Ovary (tissue), 9 donors: Measurements from ENCODE around the gene MATK. TPM values are rescaled to one million over a fixed set of nuclear protein-coding genes. Genes with fewer than 3 reads are reported as not detected.
"Not testable (repeated sequence)": the region's sequence is repeated elsewhere in the genome, so short reads cannot be mapped to it uniquely, and the experiment has no call there.

ENCODE experiments used
- DNase-seq, 5 donors: peaks; one replicate each; pipeline ENCODE4 v3.0.0-alpha.2; 2019 to 2020
- H3K27ac ChIP-seq, 2 donors: fragments of 200-600 bp; one replicate each; pipeline versions ENCODE4 v1.5.1 to v1.8.0; 2019 to 2022
- H3K27me3 ChIP-seq: fragments of 200-600 bp; one replicate; pipeline ENCODE4 v1.8.0; 2022
- H3K36me3 ChIP-seq: fragments of 200-600 bp; sonication (generic); one replicate; pipeline ENCODE4 v1.5.1; 2019
- H3K4me1 ChIP-seq: one replicate; pipeline ENCODE4 v1.8.1; 2013; ENCODE audit warnings: mild to moderate bottlenecking, moderate library complexity; ENCODE audit not compliant: insufficient read depth
- H3K4me3 ChIP-seq: fragments of 200-600 bp; sonication (generic); one replicate; pipeline ENCODE4 v1.5.1; 2017
- H3K9me3 ChIP-seq, 2 donors: fragments of 200-600 bp in 1 of 2; sonication (generic) in 1 of 2; one replicate each; pipeline versions ENCODE4 v1.5.1 to v1.8.1; 2013 to 2019; ENCODE audit warnings: mild to moderate bottlenecking in 1 of 2, moderate library complexity in 1 of 2
- CTCF ChIP-seq, 3 donors: fragments of 450-650 bp in 2 of 3; fragments of 200-600 bp in 1 of 3; IDR thresholded peaks; one replicate each; pipeline versions ENCODE4 v1.5.1 to v1.8.0; 2016 to 2022; ENCODE audit warnings: antibody characterized with exemption in 3 of 3, mild to moderate bottlenecking in 1 of 3
- EP300 ChIP-seq: sonication (generic); formaldehyde crosslinking; IDR thresholded peaks from one replicate; pipeline ENCODE4 v1.6.1; 2017; ENCODE audit warnings: antibody characterized with exemption
- POLR2A ChIP-seq: fragments of 450-650 bp; IDR thresholded peaks from one replicate; pipeline ENCODE4 v1.6.1; 2017; ENCODE audit warnings: antibody characterized with exemption, mild to moderate bottlenecking, moderate library complexity
- WGBS, 3 donors: extraction: QIAGEN DNeasy Blood & Tissue Kit in 1 of 3; methylation state at CpG; one replicate each; pipeline versions ENCODE4 v1.1.5 to v1.1.7; 2013 to 2017; 5-methylcytosine and 5-hydroxymethylcytosine counted together
- intact Hi-C, 4 donors: fragments of 100-400 bp; cut with DNase I; formaldehyde crosslinking; loops; one replicate each; pipeline versions ENCODE4 v1.11.0 to v1.15.1; 2022 to 2023
- polyA plus RNA-seq, 2 donors: library from polyadenylated mRNA; stranded (reverse); fragments of 200-250 nt in 1 of 2; fragments of 350-450 nt in 1 of 2; fragmentation: Illumina TruSeq in 1 of 2; extraction: RNeasy Lipid Tissue Mini Kit (QIAGEN cat#74804) in 1 of 2; gene quantifications; one replicate each; pipeline ENCODE4 v1.2.3, GENCODE V29; 2013 to 2014
- total RNA-seq, 7 donors: library from RNA; depleted of rRNA in 2 of 7; stranded (reverse); fragments of >200 nt in 2 of 7; fragmentation: NEBNext Ultra II Directional in 3 of 7; extraction: Animal tissue kit (Norgen Biotek cat#: 25700) in 3 of 7; gene quantifications; one replicate each; pipeline versions ENCODE4 v1.1.0 to v1.2.4, GENCODE V29; 2016 to 2023
- donor health status: DM: no; HTN: no; CAD: no; lungs with moderate emphysema.
- donor health status: DM: no; HTN: no; CAD: no.
- donor health status: Bipolar disorder and iron deficiency.
- donor health status: DM: yes; HTN: yes; CAD: no.
- donor health status: DM: no; HTN: no; CAD: no.
- donor health status: DM: yes; HTN: yes; CAD: no.

Gene MATK
- total and polyA plus RNA-seq, 9 donors, result 0.25 to 1.4 (median 0.72) TPM

GRCh38 chr19:3761382-3762129 is 24.6 kb downstream of the MATK start, which contains the start of gene APBA3:
Gene APBA3 (minus strand): TSS chr19:3761692. CDS start chr19:3760264, 1,428 bp downstream.
- Histone ChIP-seq H3K27ac (peak within 1 kb of the TSS; percentile 95 to 98), H3K36me3 (no peaks in the 10 kb centered on the region), H3K4me1 (peaks cover 3% of the 10 kb centered on the region), H3K4me3 (peak within 1 kb of the TSS; percentile 94), H3K27me3 (no peaks in the 10 kb centered on the region), H3K9me3 (no peaks in the 10 kb centered on the region)
- 2 to 4% (median 2%) methylated on average over 45 of the region's 45 CpGs for WGBS, 3 donors
- intact Hi-C loops, result no loop called here
- peak; percentile 89 to 96 (median 95) for DNase-seq
- TF ChIP-seq EP300 (no peak), POLR2A (peak; percentile 71), CTCF (IDR thresholded peaks at IDR 0.05) (peak; percentile 45 to 86 (median 83))

- Histone ChIP-seq H3K4me1 (peaks cover 3% of the 10 kb centered on the region), H3K27me3 (no peaks in the 10 kb centered on the region), H3K36me3 (no peaks in the 10 kb centered on the region), H3K4me3 (peak overlapping the region; percentile 94), H3K27ac (peak overlapping the region; percentile 22 to 60), H3K9me3 (no peaks in the 10 kb centered on the region)
- TF ChIP-seq CTCF (IDR thresholded peaks at IDR 0.05), result no peak
- TF ChIP-seq EP300, result no peak
- TF ChIP-seq POLR2A, result no peak
- no peak for DNase-seq
- 22 to 25% (median 23%) methylated on average over 7 of the region's 7 CpGs for WGBS, 3 donors
- intact Hi-C loops, result no loop called here
These were observed 25.3 kb downstream of the MATK start for GRCh38 chr19:3760871-3761361.

GRCh38 chr19:3759482-3760254 is 26.5 kb downstream of the MATK start:
- DNase-seq, result peak in 1 of 5 donors; percentile 46
- intact Hi-C loops, result loop anchor here in 1 of 4 donors (5.0 kb wide), 1 partner anchor 87 kb away; no protein-coding TSS in a partner anchor
- no peak overlapping the region for H3K27ac ChIP-seq
- no peaks in the 10 kb centered on the region for H3K9me3 ChIP-seq
- WGBS, 3 donors, result 85 to 87% (median 85%) methylated on average over 17 to 19 of the region's 19 CpGs
- peaks cover 3% of the 10 kb centered on the region for H3K4me1 ChIP-seq
- no peaks in the 10 kb centered on the region for H3K36me3 ChIP-seq
- H3K27me3 ChIP-seq, result no peaks in the 10 kb centered on the region
- TF ChIP-seq EP300 (no peak), POLR2A (no peak)
- H3K4me3 ChIP-seq, result no peak overlapping the region

GRCh38 chr19:3758297-3758696 is 27.9 kb downstream of the MATK start:
- H3K9me3 ChIP-seq, H3K4me3 ChIP-seq, H3K36me3 ChIP-seq, H3K27ac ChIP-seq, H3K4me1 ChIP-seq, DNase-seq, H3K27me3 ChIP-seq: not testable (repeated sequence)
- WGBS, 3 donors, result 94 to 97% (median 95%) methylated on average over 13 of the region's 13 CpGs
- intact Hi-C loops, result loop anchor here in 1 of 4 donors (5.0 kb wide), 1 partner anchor 86 kb away; no protein-coding TSS in a partner anchor

GRCh38 chr19:3757705-3758104 is 28.5 kb downstream of the MATK start:
- H3K9me3 ChIP-seq, H3K4me3 ChIP-seq, H3K36me3 ChIP-seq, DNase-seq, H3K27me3 ChIP-seq, H3K27ac ChIP-seq, H3K4me1 ChIP-seq: not testable (repeated sequence)
- WGBS, 3 donors, result 96 to 98% (median 97%) methylated on average over 7 of the region's 7 CpGs
- intact Hi-C loops, result loop anchor here in 1 of 4 donors (5.0 kb wide), 1 partner anchor 85 kb away; no protein-coding TSS in a partner anchor
